ENCODE results near the gene SPNS3.

Gene SPNS3

DNA sequence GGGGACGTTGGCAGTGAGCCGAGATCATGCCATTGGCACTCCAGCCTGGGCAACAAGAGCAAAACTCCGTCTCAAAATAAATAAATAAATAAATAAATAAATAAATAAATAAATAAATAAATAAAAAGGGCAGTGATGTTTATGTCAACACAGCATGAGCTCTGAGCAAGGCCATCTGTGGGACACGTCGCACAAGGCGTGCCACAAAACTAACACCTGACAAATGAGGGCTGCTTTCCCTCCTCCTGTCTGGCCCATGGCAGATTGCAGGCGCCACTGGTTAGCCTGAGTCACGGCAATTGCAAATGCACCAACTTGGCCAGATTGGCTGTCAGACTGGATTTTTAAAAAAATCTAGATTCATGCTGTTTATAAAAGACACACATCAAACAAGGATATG lies 25.9 kb upstream of the SPNS3 start (continued):
- TF ChIP-seq ZNF324 (tag by site-specific recombination; IDR thresholded peaks at IDR 0.05) (no peak), ZNF529 (tag by site-specific recombination; IDR thresholded peaks at IDR 0.05; ENCODE audit: insufficient replicate concordance) (peak; percentile 57), ZNF292 (tag by site-specific recombination; IDR thresholded peaks at IDR 0.05; ENCODE audit: borderline replicate concordance, low read depth) (0 out of 2 replicates have a peak, but pooled peaks have one; percentile 59), ZNF140 (tag by site-specific recombination; IDR thresholded peaks at IDR 0.05) (peak; percentile 78; the same call in 1 of the 2 replicates), ZFP69B (tag by site-specific recombination; IDR thresholded peaks at IDR 0.05) (no peak), GLIS2 (tag by site-specific recombination; IDR thresholded peaks at IDR 0.05) (no peak), ZNF664 (tag by site-specific recombination; IDR thresholded peaks at IDR 0.05) (peak; percentile 59; the same call in 1 of the 2 replicates), ZNF677 (tag by site-specific recombination; IDR thresholded peaks at IDR 0.05) (no peak), ZNF19 (tag by site-specific recombination; IDR thresholded peaks at IDR 0.05; ENCODE audit: low read depth) (no peak), ZNF707 (tag by site-specific recombination; IDR thresholded peaks at IDR 0.05) (no peak), ZNF404 (tag by site-specific recombination; IDR thresholded peaks at IDR 0.05) (peak; percentile 74; the same call in 1 of the 2 replicates), ZNF623 (tag by site-specific recombination; IDR thresholded peaks at IDR 0.05) (peak; percentile 64), ZNF510 (tag by site-specific recombination; IDR thresholded peaks at IDR 0.05; ENCODE audit: insufficient replicate concordance) (no peak), ZNF544 (tag by site-specific recombination; IDR thresholded peaks at IDR 0.05) (no peak), ZNF670 (tag by site-specific recombination; IDR thresholded peaks at IDR 0.05; ENCODE audit: low read depth) (no peak), FEZF1 (tag by site-specific recombination; IDR thresholded peaks at IDR 0.05) (no peak), ZNF654 (tag by site-specific recombination; IDR thresholded peaks at IDR 0.05; ENCODE audit: low read depth) (peak; percentile 28; the same call in 1 of the 2 replicates), WT1 (tag by site-specific recombination; IDR thresholded peaks at IDR 0.05) (no peak), OVOL3 (tag by site-specific recombination; IDR thresholded peaks at IDR 0.05) (no peak), ZSCAN30 (tag by site-specific recombination; IDR thresholded peaks at IDR 0.05) (no peak)
- TF ChIP-seq, protein P1, sequence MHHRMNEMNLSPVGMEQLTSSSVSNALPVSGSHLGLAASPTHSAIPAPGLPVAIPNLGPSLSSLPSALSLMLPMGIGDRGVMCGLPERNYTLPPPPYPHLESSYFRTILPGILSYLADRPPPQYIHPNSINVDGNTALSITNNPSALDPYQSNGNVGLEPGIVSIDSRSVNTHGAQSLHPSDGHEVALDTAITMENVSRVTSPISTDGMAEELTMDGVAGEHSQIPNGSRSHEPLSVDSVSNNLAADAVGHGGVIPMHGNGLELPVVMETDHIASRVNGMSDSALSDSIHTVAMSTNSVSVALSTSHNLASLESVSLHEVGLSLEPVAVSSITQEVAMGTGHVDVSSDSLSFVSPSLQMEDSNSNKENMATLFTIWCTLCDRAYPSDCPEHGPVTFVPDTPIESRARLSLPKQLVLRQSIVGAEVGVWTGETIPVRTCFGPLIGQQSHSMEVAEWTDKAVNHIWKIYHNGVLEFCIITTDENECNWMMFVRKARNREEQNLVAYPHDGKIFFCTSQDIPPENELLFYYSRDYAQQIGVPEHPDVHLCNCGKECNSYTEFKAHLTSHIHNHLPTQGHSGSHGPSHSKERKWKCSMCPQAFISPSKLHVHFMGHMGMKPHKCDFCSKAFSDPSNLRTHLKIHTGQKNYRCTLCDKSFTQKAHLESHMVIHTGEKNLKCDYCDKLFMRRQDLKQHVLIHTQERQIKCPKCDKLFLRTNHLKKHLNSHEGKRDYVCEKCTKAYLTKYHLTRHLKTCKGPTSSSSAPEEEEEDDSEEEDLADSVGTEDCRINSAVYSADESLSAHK (tag by site-specific recombination; IDR thresholded peaks at IDR 0.05): no peak
- TF ChIP-seq, protein P2, sequence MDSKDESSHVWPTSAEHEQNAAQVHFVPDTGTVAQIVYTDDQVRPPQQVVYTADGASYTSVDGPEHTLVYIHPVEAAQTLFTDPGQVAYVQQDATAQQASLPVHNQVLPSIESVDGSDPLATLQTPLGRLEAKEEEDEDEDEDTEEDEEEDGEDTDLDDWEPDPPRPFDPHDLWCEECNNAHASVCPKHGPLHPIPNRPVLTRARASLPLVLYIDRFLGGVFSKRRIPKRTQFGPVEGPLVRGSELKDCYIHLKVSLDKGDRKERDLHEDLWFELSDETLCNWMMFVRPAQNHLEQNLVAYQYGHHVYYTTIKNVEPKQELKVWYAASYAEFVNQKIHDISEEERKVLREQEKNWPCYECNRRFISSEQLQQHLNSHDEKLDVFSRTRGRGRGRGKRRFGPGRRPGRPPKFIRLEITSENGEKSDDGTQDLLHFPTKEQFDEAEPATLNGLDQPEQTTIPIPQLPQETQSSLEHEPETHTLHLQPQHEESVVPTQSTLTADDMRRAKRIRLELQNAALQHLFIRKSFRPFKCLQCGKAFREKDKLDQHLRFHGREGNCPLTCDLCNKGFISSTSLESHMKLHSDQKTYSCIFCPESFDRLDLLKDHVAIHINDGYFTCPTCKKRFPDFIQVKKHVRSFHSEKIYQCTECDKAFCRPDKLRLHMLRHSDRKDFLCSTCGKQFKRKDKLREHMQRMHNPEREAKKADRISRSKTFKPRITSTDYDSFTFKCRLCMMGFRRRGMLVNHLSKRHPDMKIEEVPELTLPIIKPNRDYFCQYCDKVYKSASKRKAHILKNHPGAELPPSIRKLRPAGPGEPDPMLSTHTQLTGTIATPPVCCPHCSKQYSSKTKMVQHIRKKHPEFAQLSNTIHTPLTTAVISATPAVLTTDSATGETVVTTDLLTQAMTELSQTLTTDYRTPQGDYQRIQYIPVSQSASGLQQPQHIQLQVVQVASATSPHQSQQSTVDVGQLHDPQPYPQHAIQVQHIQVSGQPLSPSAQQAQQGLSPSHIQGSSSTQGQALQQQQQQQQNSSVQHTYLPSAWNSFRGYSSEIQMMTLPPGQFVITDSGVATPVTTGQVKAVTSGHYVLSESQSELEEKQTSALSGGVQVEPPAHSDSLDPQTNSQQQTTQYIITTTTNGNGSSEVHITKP (tag by site-specific recombination; IDR thresholded peaks at IDR 0.05): no peak
- TF ChIP-seq, protein P3, sequence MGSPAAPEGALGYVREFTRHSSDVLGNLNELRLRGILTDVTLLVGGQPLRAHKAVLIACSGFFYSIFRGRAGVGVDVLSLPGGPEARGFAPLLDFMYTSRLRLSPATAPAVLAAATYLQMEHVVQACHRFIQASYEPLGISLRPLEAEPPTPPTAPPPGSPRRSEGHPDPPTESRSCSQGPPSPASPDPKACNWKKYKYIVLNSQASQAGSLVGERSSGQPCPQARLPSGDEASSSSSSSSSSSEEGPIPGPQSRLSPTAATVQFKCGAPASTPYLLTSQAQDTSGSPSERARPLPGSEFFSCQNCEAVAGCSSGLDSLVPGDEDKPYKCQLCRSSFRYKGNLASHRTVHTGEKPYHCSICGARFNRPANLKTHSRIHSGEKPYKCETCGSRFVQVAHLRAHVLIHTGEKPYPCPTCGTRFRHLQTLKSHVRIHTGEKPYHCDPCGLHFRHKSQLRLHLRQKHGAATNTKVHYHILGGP (tag by site-specific recombination; IDR thresholded peaks at IDR 0.05): no peak
- TF ChIP-seq, protein P4, sequence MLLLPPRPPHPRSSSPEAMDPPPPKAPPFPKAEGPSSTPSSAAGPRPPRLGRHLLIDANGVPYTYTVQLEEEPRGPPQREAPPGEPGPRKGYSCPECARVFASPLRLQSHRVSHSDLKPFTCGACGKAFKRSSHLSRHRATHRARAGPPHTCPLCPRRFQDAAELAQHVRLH (tag by site-specific recombination; IDR thresholded peaks at IDR 0.05): no peak
- TF ChIP-seq, protein P5, sequence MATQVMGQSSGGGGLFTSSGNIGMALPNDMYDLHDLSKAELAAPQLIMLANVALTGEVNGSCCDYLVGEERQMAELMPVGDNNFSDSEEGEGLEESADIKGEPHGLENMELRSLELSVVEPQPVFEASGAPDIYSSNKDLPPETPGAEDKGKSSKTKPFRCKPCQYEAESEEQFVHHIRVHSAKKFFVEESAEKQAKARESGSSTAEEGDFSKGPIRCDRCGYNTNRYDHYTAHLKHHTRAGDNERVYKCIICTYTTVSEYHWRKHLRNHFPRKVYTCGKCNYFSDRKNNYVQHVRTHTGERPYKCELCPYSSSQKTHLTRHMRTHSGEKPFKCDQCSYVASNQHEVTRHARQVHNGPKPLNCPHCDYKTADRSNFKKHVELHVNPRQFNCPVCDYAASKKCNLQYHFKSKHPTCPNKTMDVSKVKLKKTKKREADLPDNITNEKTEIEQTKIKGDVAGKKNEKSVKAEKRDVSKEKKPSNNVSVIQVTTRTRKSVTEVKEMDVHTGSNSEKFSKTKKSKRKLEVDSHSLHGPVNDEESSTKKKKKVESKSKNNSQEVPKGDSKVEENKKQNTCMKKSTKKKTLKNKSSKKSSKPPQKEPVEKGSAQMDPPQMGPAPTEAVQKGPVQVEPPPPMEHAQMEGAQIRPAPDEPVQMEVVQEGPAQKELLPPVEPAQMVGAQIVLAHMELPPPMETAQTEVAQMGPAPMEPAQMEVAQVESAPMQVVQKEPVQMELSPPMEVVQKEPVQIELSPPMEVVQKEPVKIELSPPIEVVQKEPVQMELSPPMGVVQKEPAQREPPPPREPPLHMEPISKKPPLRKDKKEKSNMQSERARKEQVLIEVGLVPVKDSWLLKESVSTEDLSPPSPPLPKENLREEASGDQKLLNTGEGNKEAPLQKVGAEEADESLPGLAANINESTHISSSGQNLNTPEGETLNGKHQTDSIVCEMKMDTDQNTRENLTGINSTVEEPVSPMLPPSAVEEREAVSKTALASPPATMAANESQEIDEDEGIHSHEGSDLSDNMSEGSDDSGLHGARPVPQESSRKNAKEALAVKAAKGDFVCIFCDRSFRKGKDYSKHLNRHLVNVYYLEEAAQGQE (tag by site-specific recombination; IDR thresholded peaks at IDR 0.05): 0 out of 2 replicates have a peak, but pooled peaks have one; percentile 44
- TF ChIP-seq, protein P6, sequence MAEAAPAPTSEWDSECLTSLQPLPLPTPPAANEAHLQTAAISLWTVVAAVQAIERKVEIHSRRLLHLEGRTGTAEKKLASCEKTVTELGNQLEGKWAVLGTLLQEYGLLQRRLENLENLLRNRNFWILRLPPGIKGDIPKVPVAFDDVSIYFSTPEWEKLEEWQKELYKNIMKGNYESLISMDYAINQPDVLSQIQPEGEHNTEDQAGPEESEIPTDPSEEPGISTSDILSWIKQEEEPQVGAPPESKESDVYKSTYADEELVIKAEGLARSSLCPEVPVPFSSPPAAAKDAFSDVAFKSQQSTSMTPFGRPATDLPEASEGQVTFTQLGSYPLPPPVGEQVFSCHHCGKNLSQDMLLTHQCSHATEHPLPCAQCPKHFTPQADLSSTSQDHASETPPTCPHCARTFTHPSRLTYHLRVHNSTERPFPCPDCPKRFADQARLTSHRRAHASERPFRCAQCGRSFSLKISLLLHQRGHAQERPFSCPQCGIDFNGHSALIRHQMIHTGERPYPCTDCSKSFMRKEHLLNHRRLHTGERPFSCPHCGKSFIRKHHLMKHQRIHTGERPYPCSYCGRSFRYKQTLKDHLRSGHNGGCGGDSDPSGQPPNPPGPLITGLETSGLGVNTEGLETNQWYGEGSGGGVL (tag by site-specific recombination; IDR thresholded peaks at IDR 0.05): no peak
- TF ChIP-seq, protein P7, sequence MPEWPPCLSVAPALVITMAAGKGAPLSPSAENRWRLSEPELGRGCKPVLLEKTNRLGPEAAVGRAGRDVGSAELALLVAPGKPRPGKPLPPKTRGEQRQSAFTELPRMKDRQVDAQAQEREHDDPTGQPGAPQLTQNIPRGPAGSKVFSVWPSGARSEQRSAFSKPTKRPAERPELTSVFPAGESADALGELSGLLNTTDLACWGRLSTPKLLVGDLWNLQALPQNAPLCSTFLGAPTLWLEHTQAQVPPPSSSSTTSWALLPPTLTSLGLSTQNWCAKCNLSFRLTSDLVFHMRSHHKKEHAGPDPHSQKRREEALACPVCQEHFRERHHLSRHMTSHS (tag by site-specific recombination; IDR thresholded peaks at IDR 0.05): no peak

Measured in HEK293 (cell line).